ENCODE data around the gene ATXN1. TPM values are rescaled to one million over a fixed set of nuclear protein-coding genes. Genes with fewer than 3 reads are reported as not detected.

ATXN1 gene
- total and polyA plus RNA-seq, 2 of the 8 experiments (the other 6 are each of a cell fraction or from before 2014, with no cell fraction given): 1.6 to 4.0 TPM

DNA sequence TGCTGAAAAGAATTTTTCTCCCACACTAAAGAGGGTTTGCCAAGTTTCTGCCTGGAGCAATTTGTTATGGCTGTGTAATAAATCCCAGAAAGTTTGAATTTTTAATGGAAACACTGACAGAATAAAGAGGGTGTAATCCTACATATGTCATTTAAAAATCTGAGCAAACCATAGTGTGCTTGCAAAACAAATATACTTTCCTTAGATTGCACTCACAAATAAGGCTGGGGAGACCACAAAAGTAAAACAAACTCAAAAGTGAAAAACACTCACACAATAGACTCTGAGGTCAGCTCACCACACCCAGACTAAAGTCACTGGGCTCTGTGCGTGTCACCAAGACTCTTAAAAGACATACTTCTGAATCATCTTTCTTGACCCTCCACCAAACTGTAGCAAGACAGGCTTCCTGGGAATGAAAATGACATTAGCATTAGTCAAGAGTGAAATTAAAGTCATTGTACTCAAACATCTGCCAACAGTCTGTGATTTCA, 4.8 kb upstream of the ATXN1 start:
- Histone ChIP-seq H3K23ac (ENCODE audit: insufficient read length) (no peak overlapping the region), H4K8ac (ENCODE audit: extremely low read depth, insufficient read depth, low read length) (no peak overlapping the region), H4K5ac (ENCODE audit: insufficient read length, low read depth, low read length) (no peak overlapping the region), H3K18ac (ENCODE audit: extremely low read depth, low read length) (no peak overlapping the region), H3K27me3 (replicated peaks in 1 of 4; ENCODE audit: control insufficient read depth in 3 of 4, extremely low read depth in 1 of 4, insufficient read depth in 3 of 4, low read length in 3 of 4) (peaks cover 0 to 12% (median 4%) of the 10 kb centered on the region in 4 experiments; a peak in 5 of 7 replicates), H3K9ac (replicated peaks in 1 of 4; ENCODE audit: extremely low read depth in 1 of 4, low read depth in 3 of 4, low read length in 3 of 4) (no peak overlapping the region), H3K4ac (replicated peaks; ENCODE audit: insufficient read length, low read depth, low read length) (no peak overlapping the region), H3K79me1 (ENCODE audit: low read depth, low read length) (no peaks in the 10 kb centered on the region), H3K4me1 (replicated peaks in 1 of 4; ENCODE audit: control insufficient read depth in 3 of 4, insufficient read depth in 4 of 4, low read length in 3 of 4) (peaks cover 0 to 10% (median under 1%) of the 10 kb centered on the region in 4 experiments; a peak in 2 of 7 replicates), H3K23me2 (ENCODE audit: low read depth, low read length) (peaks cover 12% of the 10 kb centered on the region), H3K4me2 (ENCODE audit: insufficient read depth in 1 of 2, low read depth in 2 of 2, low read length in 2 of 2) (no peak overlapping the region), H3K56ac (replicated peaks; ENCODE audit: insufficient read length, low read depth, low read length) (no peak overlapping the region), H2BK20ac (ENCODE audit: low read length) (no peak overlapping the region), H3K4me3 (ENCODE audit: extremely low read depth in 1 of 4, insufficient read depth in 2 of 4, low read depth in 3 of 4, low read length in 4 of 4) (no peak overlapping the region), H3K27ac (ENCODE audit: low read depth, low read length) (no peak overlapping the region), H2AFZ (ENCODE audit: low read length) (no peak overlapping the region), H3K9me3 (ENCODE audit: insufficient read depth in 2 of 2, low read depth in 1 of 2, low read length in 1 of 2) (no peaks in the 10 kb centered on the region), H2BK12ac (ENCODE audit: low read depth, low read length) (no peak overlapping the region), H2BK5ac (ENCODE audit: low read depth, low read length) (no peak overlapping the region), H3K36me3 (ENCODE audit: control insufficient read depth in 2 of 4, insufficient read depth in 4 of 4, low read length in 3 of 4) (no peaks in the 10 kb centered on the region), H4K91ac (replicated peaks; ENCODE audit: insufficient read length, low read length) (no peak overlapping the region), H2AK5ac (ENCODE audit: low read depth, low read length) (no peak overlapping the region), H4K20me1 (replicated peaks in 1 of 2; ENCODE audit: control insufficient read depth in 1 of 2, insufficient read depth in 2 of 2, low read length in 2 of 2) (peaks cover 0 to 2% of the 10 kb centered on the region in 2 experiments), H3K79me2 (ENCODE audit: control insufficient read depth in 1 of 2, insufficient read depth in 2 of 2, low read length in 2 of 2) (no peaks in the 10 kb centered on the region), H2BK120ac (replicated peaks; ENCODE audit: low read depth, low read length) (no peak overlapping the region), H3K14ac (ENCODE audit: insufficient read length) (no peak overlapping the region), H2BK15ac (ENCODE audit: low read length) (no peak overlapping the region)
- DNase-seq (ENCODE audit: low read depth in 1 of 2, low spot score in 2 of 2): no peak
- POLR2A ChIA-PET (ENCODE audit: partially characterized antibody): interaction anchor here (0.5 kb wide), 1 partner anchor 1626 kb away, joined by 3 read pairs; no protein-coding TSS in a partner anchor
- WGBS, 2 experiments (ENCODE audit: extremely low coverage in 1 of 2, insufficient coverage in 1 of 2, insufficient read length in 1 of 2, insufficient replicate concordance in 2 of 2, low coverage in 1 of 2, low lambda C conversion rate in 2 of 2, missing lambda C conversion rate in 1 of 2): 94% methylated on average over 1 of the region's 1 CpG; no CpG with 5 or more reads in 1 of the 2 experiments
- TF ChIP-seq RBBP5 (IDR thresholded peaks at IDR 0.05; ENCODE audit: borderline replicate concordance, low read depth, low read length) (no peak), POLR2AphosphoS5 (IDR thresholded peaks at IDR 0.05; ENCODE audit: low read depth, low read length) (no peak), SAP30 (IDR thresholded peaks at IDR 0.05; ENCODE audit: insufficient read depth, insufficient replicate concordance, low read length) (no peak), YY1 (IDR thresholded peaks at IDR 0.05; ENCODE audit: low read depth, low read length) (no peak), SIN3A (conservative IDR thresholded peaks at IDR 0.05 in 1 of 2, IDR thresholded peaks at IDR 0.05 in 1 of 2; ENCODE audit: low read depth in 1 of 2, low read length in 2 of 2) (no peak), CBX8 (IDR thresholded peaks at IDR 0.05; ENCODE audit: borderline replicate concordance, low read depth, low read length) (no peak)
- CTCF ChIA-PET (ENCODE audit: partially characterized antibody): no interaction called here
- FAIRE-seq: no peak
